GM18868 (cell line): Measurements from ENCODE around the gene REN.

Experiments
- ATAC-seq: cut with Tn5 transposase; IDR thresholded peaks from one replicate; pipeline ENCODE4 v1.9.1; 2021; ENCODE audit warnings: mild to moderate bottlenecking, moderate library complexity; ENCODE audit not compliant: unreplicated experiment

Gene REN

DNA sequence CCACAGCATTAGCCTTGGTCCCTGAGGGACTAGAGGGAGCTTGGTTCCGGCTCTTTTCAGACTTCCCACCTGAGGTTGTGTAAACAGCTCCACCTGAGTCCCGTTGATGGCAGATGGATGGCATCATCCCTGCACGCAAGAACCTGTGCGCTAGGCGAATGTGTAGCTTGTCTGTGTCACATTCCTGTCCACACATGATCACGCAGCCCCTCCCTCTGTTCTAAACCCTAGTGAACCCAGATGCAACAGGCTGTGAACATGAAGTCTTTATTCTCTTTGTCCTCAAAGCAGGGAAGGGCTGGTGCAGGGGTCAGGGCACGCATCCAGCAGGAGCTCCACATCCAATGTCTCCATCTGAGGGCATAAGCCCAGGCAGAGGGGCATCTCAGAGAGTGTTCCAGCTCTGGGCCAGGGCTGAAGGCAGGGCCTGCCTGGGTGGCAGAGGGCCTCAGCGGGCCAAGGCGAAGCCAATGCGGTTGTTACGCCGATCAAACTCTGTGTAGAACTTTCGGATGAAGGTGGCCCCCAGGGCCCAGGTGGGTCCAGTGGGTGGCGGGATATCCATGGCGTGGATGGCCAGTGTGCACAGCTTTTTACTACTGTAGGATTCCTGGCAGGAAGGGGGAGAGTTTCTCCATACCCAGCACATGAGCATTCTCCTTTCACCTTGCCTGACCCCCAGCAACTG lies 11.4 kb downstream of the REN start:
- ATAC-seq, result no peak

DNA sequence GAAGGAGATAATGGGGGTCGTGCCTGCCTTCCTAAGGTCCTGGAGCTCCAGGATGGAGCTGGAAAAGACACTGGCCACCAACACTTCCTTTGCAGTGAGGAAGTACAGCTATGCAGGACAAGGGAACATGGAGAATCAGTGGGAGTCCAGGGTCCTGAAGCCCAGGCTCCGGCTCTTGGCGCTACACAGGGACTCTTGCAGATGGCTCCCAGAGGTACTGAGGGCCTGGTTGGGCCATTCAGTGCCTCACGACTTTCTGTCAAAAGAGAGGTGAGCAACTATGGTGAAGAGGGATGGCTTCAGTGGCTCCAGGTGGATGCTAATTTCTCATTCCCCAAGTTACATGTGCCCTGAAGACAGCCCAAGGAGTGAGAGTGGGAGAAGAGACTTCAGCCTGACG lies 12.5 kb downstream of the REN start:
- ATAC-seq, result no peak

DNA sequence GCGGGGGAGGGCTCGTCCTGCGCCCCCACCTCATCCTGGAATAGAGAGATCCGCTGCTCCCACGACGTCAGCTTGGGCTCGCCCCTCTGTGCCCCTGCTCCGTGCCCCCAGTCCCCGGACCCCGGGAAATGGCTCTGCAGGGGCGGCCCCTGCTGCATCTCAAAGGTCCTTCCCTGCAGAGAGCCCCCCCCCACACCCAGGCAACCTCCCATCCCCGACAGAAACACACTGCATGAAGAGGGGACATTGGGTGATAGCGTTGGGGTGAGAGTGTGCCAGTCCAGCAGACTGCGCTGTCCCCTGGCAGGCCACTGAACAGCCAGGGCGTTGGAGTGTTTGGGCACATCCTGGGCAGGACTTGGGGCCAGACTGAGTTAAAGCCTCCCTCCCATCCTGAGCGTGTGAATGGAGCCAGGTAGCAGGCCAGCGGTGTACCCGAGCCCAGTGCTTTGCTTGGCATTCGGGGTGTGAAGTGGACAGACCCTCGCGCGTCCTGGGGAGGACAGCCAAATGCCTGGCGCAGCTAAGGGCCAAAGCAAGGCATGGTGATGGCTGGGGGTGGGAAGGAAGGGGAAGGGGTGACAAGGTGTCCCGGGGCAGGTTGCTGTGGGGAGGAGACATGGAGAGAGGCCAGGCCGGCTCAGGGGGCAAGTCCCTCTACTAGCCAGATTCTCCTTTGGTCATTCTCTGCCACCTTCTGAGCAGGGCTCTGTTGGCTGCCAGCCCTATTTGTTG lies 13.7 kb downstream of the REN start:
- ATAC-seq, result no peak

DNA sequence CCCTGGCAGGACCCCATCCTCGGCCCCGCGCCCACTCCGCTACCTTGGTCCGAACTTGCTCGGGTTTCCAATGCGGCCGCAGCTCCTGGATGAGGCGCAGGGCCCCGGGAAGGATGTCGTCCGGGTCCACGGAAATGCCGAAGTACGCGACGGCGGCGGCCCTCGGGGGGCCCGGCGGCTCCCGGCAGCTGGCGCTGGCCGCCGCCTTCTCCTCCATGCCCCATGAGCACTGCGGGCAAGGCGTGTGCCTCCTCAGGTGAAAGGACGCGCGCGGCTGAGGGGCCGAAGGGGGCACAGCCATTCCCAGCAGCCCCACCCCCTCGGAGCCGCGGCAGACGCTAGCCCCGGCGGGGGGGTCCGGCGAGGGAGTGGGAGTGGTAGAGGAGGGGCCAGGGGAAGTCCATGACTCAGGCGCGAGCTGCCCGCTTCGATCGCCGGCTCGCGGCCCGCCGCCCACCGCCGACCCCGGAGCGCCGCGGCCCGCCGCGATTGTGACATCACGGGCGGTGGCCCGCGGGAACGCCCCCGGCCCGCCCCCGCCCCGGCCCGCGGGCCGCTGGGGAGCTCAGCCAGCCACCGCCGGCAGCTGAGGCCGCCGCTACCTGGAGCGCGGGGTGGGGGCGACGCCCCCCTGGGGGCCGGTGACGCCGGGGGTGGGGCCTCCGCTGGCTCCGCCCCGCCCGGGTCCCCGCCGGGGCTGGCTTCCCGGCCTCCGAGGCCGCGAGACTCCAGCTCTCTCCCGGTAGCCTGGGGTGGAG lies 14.4 kb downstream of the REN start, which contains the start of gene ETNK2:
ETNK2 (minus strand) TSS at position 493 of the 758 bp plus-strand sequence; CDS start at position 301, 192 bp downstream.
- ATAC-seq, result no peak

DNA sequence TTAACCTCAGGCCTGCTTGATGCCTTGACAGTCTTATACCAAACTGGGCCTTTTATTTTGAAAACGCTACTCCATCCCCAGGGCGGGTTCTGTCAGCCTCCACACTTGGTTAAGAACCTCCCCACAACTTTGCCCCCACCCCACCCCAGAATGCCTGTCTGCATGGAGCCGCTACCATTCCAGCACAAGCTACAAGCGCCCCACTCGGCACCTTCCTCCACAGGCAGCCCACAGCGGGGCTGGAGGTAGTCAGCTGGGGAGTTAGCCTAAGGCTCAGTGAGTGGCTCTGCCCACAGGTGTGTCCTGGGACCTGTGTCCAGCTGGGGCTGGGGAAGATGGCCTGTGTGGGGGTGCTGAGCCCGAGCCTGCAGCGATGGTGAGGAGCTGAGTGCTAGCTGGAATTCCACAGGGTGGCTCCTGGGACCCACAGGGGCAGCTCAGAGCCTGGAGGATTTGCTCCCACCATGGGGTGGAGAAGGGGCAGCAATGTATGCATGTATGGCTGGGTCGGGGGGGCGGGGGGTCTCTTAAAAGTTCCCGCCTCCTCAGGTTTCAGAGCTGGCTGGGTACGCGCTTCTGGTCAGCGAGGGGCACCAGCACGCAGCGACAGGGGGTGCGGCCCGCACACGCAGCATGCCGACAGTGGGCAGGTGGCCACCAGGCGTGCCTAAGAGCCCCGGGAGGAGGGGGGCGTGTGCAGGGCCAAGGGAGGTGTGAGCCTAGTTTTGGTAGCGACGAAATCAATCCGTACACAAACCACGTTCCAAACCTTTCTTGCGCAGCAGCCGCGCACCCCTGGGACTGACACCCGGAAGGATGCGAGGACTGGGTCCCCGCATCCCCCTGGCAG lies 15.2 kb downstream of the REN start:
- ATAC-seq, result no peak

DNA sequence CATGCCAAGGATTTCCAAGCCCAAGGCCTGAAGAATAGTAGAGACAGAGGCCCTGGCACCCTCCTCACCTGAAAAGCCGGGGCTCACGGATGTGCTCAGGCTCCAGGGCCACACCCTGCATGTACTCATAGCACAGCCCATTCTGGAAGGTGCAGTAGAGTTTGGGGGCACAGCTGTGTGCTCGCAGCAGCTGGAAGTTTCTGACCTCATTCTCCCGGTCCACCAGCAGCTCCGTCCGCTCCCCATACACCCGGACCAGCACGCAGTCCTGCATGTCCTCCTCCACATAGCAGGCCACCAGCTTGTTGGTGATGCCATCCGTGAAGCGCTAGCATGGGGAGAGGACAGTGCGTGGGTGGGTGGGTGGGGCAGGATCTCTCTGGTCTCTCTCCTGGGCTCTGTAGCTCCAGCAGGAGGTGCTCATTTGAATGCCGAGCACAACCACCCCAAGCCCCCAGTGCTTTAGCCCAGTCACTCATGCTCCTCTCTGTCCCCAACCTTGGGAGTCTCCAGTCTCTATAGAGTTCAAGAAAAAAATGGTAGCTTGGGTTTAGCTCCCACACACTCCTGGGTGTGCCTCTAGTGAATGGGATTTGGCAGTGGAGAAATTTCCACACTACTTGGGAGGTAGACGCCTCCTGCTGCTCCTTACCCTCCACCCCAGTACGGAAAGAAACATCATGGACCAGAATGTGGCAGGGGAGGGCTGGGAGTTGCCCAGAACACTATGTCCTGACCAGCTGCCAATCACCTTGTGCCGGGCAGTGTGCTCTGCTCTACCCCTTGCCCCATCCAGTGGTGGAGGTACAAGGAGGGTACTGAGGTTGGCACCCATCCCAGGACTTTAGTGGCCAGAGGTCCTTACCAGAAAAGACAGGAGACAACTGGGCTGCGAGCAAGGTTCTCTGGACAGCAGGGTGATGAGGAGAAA lies 16.2 kb downstream of the REN start:
- no peak for ATAC-seq

DNA sequence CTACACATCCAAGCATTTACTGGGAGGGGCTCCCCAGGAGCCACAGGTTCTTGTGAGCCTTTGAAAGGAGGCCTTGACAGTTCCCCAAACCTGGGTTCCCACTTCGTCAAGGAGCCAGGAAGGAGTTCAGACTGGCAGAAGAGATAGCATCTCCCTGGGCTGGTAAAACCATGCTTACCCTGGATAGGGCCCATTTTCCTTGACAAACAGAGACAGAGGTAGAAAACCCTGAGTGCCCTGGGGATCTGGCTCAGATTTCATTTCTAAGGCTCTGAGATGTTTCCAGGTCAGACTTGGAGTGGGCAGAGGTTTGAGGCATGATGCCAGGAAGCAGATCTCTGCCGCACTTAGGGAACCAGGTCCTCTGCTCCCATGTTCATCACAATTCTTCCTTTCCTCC lies 17.0 kb downstream of the REN start:
- ATAC-seq, result no peak

DNA sequence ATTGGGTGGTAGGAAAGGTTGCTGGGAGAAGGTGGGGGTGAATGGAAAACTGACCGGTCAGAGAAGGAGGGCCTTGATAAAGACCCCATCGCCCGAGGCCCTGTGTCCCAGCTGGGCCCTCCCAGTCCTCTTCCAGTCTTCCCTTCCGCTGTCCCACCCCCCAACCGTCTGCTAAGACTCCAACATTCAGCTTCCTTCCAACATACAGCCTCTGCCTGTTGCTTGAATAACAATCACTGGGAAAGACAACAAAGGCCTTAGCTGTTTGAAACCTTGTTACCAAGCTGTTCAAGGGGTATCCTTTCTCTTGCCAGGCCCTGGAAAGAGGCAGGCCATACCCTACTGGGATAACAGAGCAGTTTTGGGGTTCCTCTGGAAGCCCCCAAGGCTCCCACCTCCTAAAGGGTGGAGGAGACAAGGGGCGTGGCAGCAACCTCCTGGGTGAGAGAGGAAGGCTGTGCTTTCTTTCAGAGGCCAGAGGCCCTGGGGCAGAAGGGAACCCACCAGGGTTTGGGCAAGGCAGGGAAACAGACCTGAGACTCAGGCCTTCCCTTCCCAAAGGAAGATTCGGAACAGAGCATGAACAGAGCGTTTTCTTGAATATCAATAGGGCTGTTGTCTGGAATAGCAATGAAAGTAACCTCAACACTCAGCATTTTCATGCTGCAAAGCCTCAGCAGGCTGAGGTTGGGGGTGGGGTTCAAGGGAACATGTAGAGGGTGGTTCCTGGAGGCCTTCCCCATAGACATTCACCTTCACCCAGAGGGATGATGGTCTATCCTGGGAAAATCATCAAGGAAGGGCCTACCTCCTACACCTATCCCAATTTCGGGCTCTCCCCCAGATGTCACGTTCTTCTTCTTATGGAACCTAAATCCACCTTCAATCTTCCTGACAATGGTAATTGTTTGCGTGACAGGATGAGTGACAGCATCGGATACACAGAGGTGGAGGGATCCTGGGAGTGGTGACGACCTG lies 18.4 kb downstream of the REN start:
- no peak for ATAC-seq

DNA sequence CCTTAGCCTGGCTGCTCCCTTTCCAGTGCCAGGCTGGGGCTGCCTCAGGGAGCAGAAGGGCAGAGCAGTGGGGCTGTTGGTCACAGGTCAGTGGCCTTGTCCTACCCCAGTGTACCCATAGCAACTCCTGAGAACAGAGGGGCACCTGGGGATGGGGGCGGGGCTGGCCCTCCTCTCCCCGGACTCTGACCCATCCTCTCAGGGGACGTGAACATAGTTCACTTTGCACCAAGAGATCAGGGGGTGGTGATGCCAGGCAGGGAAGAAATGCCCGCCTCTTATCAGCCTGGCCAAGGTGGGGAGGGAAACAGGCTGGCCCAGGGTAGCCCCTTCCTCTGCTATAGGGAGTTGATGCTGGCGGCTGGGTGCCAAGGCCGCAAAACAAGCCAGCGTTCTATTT lies 19.2 kb downstream of the REN start:
- ATAC-seq, result no peak

DNA sequence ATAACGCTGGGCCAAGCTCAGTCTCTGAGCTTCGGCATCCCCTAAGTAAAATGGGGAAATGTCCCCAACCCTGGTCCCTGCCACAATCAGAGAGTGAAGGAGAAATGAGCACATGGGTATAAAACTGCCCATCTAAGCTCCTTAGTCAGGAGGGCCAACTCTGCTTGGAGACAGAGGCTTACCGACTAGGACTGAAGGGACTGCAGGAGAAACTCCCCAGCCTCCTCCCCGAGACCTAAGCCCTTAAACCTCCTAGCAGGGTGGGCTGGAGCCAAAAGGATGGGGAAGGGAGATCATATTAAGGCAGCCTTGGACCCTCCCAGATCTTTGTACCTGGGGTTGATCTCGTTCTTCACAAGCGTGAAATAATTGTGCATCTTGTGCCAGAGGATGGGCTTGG lies 19.8 kb downstream of the REN start:
- ATAC-seq, result no peak

DNA sequence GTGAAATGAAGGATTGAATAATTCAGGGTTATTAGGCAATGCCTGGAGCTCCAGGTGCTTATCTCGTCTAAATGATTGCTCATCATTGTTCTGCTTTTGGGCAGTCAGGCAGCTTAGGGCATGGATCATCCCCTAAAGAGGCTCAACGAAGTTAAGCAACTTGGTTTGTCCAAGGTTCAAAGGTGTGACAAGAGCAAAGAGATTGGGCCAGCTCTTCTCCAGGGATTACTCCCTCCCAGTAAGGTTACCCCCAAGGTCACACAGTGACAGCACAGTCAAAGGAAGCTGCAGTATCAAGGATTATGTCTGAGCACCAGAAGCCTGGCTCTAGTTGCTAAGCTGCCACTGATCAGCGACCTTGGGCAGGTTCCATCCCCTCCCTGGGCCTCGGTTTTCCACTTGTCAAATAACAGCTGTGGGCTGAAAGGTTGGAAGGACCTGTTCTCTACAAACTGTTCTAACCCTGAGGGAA lies 21.1 kb downstream of the REN start:
- no peak for ATAC-seq

DNA sequence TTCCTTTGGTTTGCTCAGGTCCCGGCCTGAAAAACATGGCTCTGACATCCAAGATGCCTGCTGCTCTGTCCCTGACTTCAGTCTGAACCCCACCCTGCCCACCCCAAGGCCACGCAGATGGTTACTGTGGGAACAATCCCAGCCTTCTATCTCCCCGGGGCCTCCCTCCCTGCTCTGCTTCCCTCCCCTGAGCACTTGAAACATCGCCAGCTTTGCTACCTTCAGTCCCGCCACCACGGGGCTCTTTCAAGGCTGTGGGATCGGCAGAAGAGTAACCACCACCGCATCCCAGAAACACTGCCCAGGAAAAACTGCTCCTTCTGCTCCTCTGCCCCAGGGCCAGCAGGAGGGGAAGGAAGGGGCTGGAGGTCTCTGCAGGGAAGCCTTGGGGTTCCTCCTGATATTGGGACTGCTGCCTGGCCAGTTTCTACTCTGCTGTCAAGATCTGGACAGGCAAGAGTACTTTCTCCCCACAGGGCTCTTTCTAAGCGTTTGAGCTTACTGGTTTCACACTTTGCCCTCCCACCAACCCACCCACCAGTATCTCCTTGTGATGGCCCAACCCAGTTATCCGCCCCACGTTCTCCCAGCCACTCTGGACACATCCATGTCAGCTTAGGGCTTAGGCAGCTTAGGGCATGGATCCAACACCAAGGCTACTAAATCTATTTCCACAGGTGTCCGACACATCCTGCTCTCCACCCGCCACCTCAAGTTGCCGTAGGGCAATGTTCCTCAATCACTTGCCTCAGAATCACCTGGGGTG lies 22.7 kb downstream of the REN start:
- ATAC-seq, result no peak

DNA sequence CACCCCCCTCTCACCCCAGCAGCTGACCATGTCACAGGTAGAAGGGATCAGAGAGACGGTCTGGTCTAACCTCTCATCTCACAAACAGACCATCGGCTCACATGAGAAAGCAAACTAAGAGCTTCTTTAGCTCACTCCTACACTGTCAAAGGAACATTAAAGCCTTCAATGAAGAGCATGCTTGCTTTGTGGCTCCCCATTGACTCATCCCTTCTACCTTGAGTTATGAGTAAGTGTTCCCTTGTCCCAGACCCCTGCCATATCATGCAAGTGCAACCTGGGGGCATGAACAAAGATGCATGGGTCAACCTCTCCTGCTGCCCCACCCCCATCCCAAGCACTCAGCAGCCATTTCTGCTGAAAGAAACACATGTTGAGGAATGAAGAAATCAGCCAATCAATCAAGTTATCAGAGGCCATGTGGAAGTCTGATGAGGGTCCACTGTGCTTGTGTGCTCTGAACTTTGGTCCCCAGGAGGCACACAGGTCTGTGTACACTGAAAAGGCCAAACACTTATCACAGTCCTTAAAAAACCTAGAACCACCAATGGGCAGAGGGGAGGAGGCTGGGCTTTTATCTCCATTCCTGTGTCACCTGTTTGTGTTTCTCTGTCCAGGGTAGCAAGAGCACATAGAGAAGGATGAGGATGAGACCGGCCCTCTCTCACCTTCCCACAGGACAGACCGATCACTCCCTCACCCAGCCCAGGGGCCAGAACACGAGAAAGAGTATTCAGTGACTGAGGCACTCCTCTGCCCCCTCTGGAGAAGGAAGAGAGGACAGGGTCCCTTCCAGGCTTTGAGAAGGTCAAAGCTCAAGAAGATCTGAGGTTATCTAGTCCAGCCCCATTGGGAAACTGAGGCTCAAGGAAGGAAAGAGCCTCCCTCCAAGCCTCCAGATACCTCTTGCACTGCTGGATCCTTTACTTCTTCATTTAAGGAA lies 23.8 kb downstream of the REN start:
- no peak for ATAC-seq

DNA sequence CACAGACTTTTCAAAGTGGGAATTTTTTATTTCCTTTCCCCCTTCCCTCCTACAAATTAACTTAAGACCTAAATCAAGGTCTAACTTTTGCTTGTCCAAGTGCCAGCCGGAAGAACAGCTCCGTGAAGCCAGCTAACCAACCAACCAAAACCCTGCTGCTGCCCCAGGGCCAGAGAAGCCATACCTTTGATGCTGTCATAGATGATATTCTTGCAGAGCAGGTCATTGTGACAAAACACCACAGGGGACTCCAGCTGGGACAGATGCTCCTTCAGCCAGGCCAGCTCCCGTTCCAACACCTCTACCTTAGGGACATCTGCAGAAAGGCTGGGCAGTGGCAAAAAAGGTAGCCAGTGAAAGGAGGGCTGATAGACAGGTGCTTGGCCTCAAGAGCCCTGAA lies 25.0 kb downstream of the REN start:
- ATAC-seq, result no peak

DNA sequence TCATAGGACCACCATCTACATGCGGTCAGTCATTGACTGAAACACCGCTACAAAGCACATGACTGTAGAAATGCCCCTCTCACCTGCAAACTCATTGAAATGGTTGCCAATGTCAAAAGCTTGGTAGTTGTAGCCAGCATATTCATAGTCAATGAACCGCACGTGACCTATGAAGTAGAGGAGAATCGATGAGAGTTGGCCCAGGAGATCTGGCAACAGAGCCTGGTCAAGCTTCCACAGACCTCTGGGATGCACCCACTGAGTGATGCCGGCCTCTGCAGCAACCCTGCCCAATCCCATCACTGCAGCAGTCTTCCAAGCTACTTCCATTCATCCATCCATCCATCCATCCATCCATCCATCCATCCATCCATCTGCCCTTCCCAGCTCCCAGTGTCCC lies 26.2 kb downstream of the REN start:
- ATAC-seq, result no peak

DNA sequence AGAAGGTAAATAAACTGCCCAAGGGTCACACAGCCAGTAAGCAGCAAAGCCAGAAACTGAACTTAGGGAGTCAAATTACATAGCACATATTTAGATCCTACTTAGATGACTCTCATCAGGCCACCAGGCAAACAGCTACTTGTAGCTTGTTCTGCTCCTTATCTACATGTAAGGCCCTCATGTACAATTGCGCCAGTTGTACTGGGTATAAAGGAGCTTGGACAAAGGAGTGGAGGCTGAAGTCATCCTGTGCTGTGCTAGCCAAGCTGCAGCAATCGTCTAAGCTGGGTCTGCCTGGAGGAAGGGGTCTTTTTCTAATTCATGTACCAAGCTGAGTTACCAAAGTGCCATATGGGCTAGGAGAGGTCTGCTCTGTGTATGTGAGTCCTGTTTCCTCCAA lies 27.0 kb downstream of the REN start:
- ATAC-seq, result no peak

DNA sequence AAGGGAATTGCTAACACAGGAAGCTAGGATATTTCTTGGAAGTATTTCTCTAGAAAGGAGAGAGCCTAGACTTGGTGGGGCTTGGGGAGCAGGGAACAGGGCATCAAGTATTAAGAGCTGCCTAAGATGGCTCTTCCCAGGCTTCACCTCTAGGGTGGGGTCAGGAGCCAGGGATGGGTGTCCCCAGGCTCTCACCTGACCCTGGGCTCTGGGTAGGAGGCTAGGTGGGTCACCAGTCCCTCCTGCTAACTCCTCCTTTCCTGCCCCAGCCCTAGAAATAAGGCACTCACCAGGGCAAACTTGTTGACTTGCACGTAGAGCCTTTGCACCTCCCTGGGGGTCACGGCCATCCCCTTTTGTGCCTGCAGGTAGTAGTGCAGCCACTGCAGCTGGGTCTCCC lies 29.3 kb downstream of the REN start:
- ATAC-seq, result no peak
